Thyroid gland (tissue), 4 donors: ENCODE measurements around the gene CDHR4.
"Not testable (repeated sequence)": the region's sequence is repeated elsewhere in the genome, so short reads cannot be mapped to it uniquely, and the experiment has no call there.

Experiments used
- POLR2A ChIP-seq, 2 donors: fragments of 450-650 bp; IDR thresholded peaks; one replicate each; pipeline ENCODE4 v1.6.1; 2017; ENCODE audit warnings: antibody characterized with exemption in 2 of 2, mild to moderate bottlenecking in 2 of 2, moderate library complexity in 1 of 2
- TF ChIP-seq, protein P1 (sequence below), 6 experiments: fragments of 200-600 bp in 3 of 6; fragments of 450-650 bp in 3 of 6; sonication (generic) in 3 of 6; IDR thresholded peaks; one replicate each; pipeline ENCODE4 v1.5.1; 2016 to 2019; ENCODE audit warnings: antibody characterized with exemption in 6 of 6, mild to moderate bottlenecking in 2 of 6, inconsistent platforms in 1 of 6, moderate library complexity in 1 of 6

DNA sequence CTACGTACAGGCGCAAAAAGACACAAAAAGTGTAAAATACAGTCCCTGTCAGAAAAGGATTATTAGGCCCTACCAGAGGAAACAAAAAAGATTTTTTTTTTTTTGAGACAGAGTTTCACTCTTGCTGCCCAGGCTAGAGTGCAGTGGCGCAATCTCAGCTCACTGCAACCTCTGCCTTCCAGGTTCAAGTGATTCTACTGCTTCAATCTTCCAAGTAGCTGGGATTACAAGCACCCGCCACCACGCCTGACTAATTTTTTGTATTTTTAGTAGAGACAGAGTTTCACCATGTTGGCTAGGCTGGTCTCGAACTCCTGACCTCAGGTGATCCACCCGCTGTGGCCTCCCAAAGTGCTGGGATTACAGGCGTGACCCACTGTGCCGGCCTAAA lies 18.7 kb downstream of the CDHR4 start:
- TF ChIP-seq, protein P1, sequence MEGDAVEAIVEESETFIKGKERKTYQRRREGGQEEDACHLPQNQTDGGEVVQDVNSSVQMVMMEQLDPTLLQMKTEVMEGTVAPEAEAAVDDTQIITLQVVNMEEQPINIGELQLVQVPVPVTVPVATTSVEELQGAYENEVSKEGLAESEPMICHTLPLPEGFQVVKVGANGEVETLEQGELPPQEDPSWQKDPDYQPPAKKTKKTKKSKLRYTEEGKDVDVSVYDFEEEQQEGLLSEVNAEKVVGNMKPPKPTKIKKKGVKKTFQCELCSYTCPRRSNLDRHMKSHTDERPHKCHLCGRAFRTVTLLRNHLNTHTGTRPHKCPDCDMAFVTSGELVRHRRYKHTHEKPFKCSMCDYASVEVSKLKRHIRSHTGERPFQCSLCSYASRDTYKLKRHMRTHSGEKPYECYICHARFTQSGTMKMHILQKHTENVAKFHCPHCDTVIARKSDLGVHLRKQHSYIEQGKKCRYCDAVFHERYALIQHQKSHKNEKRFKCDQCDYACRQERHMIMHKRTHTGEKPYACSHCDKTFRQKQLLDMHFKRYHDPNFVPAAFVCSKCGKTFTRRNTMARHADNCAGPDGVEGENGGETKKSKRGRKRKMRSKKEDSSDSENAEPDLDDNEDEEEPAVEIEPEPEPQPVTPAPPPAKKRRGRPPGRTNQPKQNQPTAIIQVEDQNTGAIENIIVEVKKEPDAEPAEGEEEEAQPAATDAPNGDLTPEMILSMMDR (IDR thresholded peaks at IDR 0.05), result not testable (repeated sequence)
- not testable (repeated sequence) for TF ChIP-seq POLR2A (IDR thresholded peaks at IDR 0.05)
